ENCODE measurements around the gene CSPG5. TPM values are rescaled to one million over a fixed set of nuclear protein-coding genes. Genes with fewer than 3 reads are reported as not detected.

The CSPG5 gene
- polyA plus RNA-seq, 1 experiment = not detected

DNA sequence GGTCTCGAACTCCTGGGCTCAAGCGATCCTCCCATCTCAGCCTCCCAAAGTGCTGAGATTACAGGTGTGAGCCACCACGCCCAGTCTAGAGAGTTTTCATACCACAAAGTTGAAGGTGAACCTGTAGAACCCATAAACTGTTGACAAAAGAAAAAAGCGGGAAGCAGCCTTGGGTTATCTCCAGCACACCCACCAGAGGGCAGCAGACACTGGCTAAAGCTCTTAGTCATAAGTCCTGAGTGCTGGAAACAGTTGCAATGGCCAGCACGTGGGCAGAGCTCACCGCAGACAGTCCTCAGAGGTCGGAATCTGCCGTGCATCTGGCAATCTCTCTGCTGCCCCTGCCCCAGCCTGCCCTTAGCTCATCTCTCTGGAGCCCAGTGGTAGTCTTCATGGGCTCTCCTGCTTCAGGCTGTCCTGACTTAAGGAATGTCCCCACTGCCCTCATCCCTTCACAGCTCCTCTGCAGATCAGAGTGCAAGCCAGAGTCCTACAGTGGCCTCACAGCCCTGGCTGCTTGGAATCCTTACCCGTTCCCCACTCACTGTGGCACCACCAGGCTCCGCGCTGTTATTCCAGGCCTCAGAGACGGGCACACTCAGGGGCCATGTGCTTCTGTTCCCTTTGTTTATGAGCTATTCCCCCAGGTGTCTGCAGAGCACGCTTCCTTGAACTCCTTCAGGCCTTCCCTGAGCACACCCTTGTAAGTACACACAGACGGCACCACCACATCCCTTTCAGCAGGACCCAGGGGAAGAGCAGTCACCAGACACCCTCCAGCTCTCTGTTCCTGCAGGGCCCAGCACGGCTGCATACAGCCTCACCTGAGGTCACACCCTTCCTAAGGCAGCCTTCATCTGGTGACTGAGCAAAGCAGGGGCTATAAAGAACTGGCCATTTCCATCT is 56.3 kb downstream of the CSPG5 start:
- Histone ChIP-seq H3K9me3 (ENCODE audit: control insufficient read depth, insufficient read depth, low read length) (no peaks in the 10 kb centered on the region), H3K27me3 (ENCODE audit: control insufficient read depth, insufficient read depth, low read length) (peaks cover 2% of the 10 kb centered on the region), H3K27ac (ENCODE audit: low read depth, low read length) (no peak overlapping the region), H3K4me3 (ENCODE audit: low read depth, low read length) (no peak overlapping the region)
- CTCF ChIA-PET = interaction anchor here (0.5 to 3.5 kb wide), 36 partner anchors 9 to 1233 kb away, joined by 3 to 48 read pairs (median 4); partner anchors contain the start of gene DHX30
- POLR2A ChIA-PET = interaction anchor here (0.6 kb wide), 2 partner anchors 279 to 309 kb away, joined by 3 read pairs; no protein-coding TSS in a partner anchor
- TF ChIP-seq, protein P1, sequence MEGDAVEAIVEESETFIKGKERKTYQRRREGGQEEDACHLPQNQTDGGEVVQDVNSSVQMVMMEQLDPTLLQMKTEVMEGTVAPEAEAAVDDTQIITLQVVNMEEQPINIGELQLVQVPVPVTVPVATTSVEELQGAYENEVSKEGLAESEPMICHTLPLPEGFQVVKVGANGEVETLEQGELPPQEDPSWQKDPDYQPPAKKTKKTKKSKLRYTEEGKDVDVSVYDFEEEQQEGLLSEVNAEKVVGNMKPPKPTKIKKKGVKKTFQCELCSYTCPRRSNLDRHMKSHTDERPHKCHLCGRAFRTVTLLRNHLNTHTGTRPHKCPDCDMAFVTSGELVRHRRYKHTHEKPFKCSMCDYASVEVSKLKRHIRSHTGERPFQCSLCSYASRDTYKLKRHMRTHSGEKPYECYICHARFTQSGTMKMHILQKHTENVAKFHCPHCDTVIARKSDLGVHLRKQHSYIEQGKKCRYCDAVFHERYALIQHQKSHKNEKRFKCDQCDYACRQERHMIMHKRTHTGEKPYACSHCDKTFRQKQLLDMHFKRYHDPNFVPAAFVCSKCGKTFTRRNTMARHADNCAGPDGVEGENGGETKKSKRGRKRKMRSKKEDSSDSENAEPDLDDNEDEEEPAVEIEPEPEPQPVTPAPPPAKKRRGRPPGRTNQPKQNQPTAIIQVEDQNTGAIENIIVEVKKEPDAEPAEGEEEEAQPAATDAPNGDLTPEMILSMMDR (IDR thresholded peaks at IDR 0.05; ENCODE audit: low read depth, low read length) = peak; percentile 91
- peak; percentile 82 for DNase-seq (ENCODE audit: low read depth, low spot score)

DNA sequence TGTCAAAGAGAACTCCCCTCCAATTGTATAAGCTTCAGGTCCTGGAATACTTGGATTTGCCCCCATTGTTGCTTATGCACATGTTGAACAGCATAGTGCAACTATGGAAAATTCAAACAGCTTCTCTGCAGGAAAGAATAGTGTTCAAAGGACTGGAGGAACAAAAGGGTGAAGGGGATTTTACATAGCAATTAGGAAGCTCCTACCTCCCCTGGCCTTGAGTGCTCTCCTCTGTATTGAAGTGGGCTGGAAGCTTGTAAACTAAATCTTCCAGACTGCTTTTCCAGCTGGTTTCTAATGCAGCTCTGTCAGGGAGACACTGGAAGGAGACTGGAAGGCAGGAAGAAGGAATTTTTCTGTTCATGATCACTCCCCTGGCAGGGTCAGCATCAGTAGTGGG is 57.9 kb downstream of the CSPG5 start:
- H3K27me3 ChIP-seq (ENCODE audit: control insufficient read depth, insufficient read depth, low read length) = peaks cover 2% of the 10 kb centered on the region
- ChIA-PET POLR2A (no interaction called here), CTCF (interaction anchor here (0.6 to 3.5 kb wide), 13 partner anchors 10 to 720 kb away, joined by 3 to 16 read pairs (median 4); no protein-coding TSS in a partner anchor)
- H3K9me3 ChIP-seq (ENCODE audit: control insufficient read depth, insufficient read depth, low read length) = no peaks in the 10 kb centered on the region
- TF ChIP-seq, protein P1 (IDR thresholded peaks at IDR 0.05; ENCODE audit: low read depth, low read length) = no peak
- H3K4me3 ChIP-seq (ENCODE audit: low read depth, low read length) = no peak overlapping the region
- DNase-seq (ENCODE audit: low read depth, low spot score) = no peak
- no peak overlapping the region for H3K27ac ChIP-seq (ENCODE audit: low read depth, low read length)

DNA sequence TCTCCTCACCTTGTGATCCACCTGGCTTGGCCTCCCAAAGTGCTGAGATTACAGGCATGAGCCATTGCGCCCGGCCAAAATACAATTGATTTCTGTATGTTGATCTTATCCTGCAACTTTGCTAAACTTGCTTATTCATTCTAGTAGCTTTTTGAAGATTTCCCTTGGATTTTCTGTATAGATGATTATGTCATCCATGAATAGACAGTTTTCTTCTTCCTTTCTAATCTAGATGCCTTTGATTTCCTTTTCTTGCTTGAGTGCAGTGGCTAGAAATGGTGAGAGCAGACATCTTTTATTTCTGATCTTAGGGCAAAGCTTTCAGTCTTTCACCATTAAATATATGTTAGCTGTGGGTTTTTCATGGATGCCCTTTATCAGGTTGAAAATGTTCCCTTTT is 60.7 kb downstream of the CSPG5 start:
- TF ChIP-seq, protein P1 (IDR thresholded peaks at IDR 0.05; ENCODE audit: low read depth, low read length) = no peak
- POLR2A ChIA-PET = interaction anchor here (0.6 kb wide), 1 partner anchor 113 kb away, joined by 4 read pairs; no protein-coding TSS in a partner anchor
- Histone ChIP-seq H3K27ac (ENCODE audit: low read depth, low read length) (no peak overlapping the region), H3K27me3 (ENCODE audit: control insufficient read depth, insufficient read depth, low read length) (no peaks in the 10 kb centered on the region), H3K4me3 (ENCODE audit: low read depth, low read length) (no peak overlapping the region), H3K9me3 (ENCODE audit: control insufficient read depth, insufficient read depth, low read length) (no peaks in the 10 kb centered on the region)
- CTCF ChIA-PET = interaction anchor here (0.9 to 1.3 kb wide), 2 partner anchors 271 to 307 kb away, joined by 3 to 7 read pairs; no protein-coding TSS in a partner anchor
- no peak for DNase-seq (ENCODE audit: low read depth, low spot score)

DNA sequence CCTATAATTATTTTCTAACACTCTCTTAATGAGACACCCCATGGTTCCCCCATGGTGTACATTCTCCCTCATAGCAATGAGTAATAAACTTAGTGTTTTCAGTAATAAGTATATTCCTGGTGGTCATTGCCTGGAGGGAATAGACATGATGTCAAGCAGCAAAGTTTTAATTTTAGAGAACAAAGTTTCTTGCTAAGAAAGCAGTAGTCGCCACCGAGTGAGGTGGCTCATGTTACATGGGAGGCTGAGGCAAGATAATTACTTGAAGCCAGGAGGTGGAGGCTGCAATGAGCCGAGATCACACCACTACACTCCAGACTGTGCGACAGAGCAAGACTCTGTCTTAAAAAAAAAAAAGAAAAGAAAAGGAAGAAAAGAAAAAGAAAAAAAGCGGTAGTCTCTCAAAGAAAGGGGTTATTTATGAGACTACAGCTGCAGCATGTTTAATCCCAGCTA is 62.8 kb downstream of the CSPG5 start:
- ChIA-PET POLR2A (no interaction called here), CTCF (interaction anchor here (0.5 to 4.0 kb wide), 4 partner anchors 94 to 298 kb away, joined by 3 to 21 read pairs (median 8); no protein-coding TSS in a partner anchor)
- Histone ChIP-seq H3K27me3 (ENCODE audit: control insufficient read depth, insufficient read depth, low read length) (no peaks in the 10 kb centered on the region), H3K4me3 (ENCODE audit: low read depth, low read length) (no peak overlapping the region), H3K9me3 (ENCODE audit: control insufficient read depth, insufficient read depth, low read length) (no peaks in the 10 kb centered on the region), H3K27ac (ENCODE audit: low read depth, low read length) (no peak overlapping the region)
- TF ChIP-seq, protein P1 (IDR thresholded peaks at IDR 0.05; ENCODE audit: low read depth, low read length) = no peak
- no peak for DNase-seq (ENCODE audit: low read depth, low spot score)

DNA sequence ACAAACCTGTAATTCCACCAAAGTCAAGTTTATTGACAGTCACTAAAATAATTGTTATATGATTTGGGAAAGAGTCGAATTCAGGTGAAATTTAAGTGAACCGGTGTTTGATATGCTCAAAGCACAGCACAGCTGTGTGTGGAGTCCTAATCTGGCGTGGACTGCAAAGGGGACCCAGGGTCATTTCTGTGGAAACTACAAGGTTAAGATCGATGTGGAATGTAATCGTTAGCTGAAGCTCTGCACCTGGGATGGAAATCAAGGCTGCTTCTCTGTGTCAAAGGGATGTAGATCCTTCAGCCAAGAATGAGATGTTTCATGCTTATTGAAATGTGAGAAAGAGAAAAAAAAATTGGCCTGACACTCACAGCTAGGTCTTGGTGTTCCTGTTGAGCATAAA is 63.6 kb downstream of the CSPG5 start:
- CTCF ChIA-PET = interaction anchor here (4.0 kb wide), 1 partner anchor 93 kb away, joined by 21 read pairs; no protein-coding TSS in a partner anchor
- POLR2A ChIA-PET = no interaction called here
- TF ChIP-seq, protein P1 (IDR thresholded peaks at IDR 0.05; ENCODE audit: low read depth, low read length) = no peak

More for the DNA sequence above, 63.6 kb downstream of the CSPG5 start:
- DNase-seq (ENCODE audit: low read depth, low spot score) = no peak
- no peak overlapping the region for H3K4me3 ChIP-seq (ENCODE audit: low read depth, low read length)
- no peaks in the 10 kb centered on the region for H3K27me3 ChIP-seq (ENCODE audit: control insufficient read depth, insufficient read depth, low read length)
- H3K27ac ChIP-seq (ENCODE audit: low read depth, low read length) = no peak overlapping the region
- no peaks in the 10 kb centered on the region for H3K9me3 ChIP-seq (ENCODE audit: control insufficient read depth, insufficient read depth, low read length)
